ENCODE results near the gene DCK. TPM values are rescaled to one million over a fixed set of nuclear protein-coding genes. Genes with fewer than 3 reads are reported as not detected.

Gene DCK
- total and polyA plus RNA-seq, 9 of the 15 experiments (the other 6 are each of a cell fraction or from before 2014, with no cell fraction given): 11.3 to 25.8 (median 19.6) TPM

- ChIA-PET CTCF (ENCODE audit: low intra/inter-chr PET ratio) (no interaction called here), POLR2A (interaction anchor here (1.0 kb wide), 1 partner anchor 37 kb away, joined by 3 read pairs; no protein-coding TSS in a partner anchor)
- Histone ChIP-seq H3K9ac (ENCODE audit: insufficient read depth in 1 of 2, low read depth in 2 of 2, low read length in 2 of 2) (peak overlapping the region in 1 of 2 experiments; percentile 37; a peak in 2 of 4 replicates), H3K4me3 (no peak overlapping the region), H2AFZ (ENCODE audit: low read depth, low read length) (no peak overlapping the region), H4K20me1 (replicated peaks; ENCODE audit: control insufficient read depth, insufficient read depth, low read length) (no peaks in the 10 kb centered on the region), H3K36me3 (ENCODE audit: control insufficient read depth, insufficient read depth, low read length) (peaks cover 15% of the 10 kb centered on the region; the same call in 1 of the 3 replicates), H3K9me1 (ENCODE audit: control insufficient read depth, insufficient read depth, low read length) (no peaks in the 10 kb centered on the region), H3K4me1 (replicated peaks in 1 of 2; ENCODE audit: control insufficient read depth in 2 of 2, insufficient read depth in 2 of 2, low read length in 2 of 2) (peaks cover 15 to 19% of the 10 kb centered on the region in 2 experiments; a peak in 4 of 5 replicates), H3K4me2 (ENCODE audit: insufficient read depth, low read length) (peak overlapping the region; percentile 85), H3K27ac (ENCODE audit: extremely low read depth, low read depth, low read length) (no peak overlapping the region), H3K9me3 (replicated peaks; ENCODE audit: control insufficient read depth, insufficient read depth, low read depth, low read length) (no peaks in the 10 kb centered on the region), H3K27me3 (ENCODE audit: control insufficient read depth in 2 of 2, insufficient read depth in 2 of 2, low read length in 2 of 2) (no peaks in the 10 kb centered on the region), H3K79me2 (ENCODE audit: control insufficient read depth, insufficient read depth, low read length) (peaks cover 55% of the 10 kb centered on the region)
- 6% methylated on average over 1 of the region's 1 CpG for WGBS (ENCODE audit: insufficient coverage, low coverage, missing lambda C conversion rate)
- ATAC-seq (no peak), FAIRE-seq (no peak), DNase-seq (ENCODE audit: extremely low read depth in 1 of 4, low spot score in 3 of 4) (no peak)
- in situ Hi-C loops (cut with MboI) (no loop called here), intact Hi-C loops (cut with micrococcal nuclease) (loop anchor here (10.0 kb wide), 1 partner anchor 292 kb away; no protein-coding TSS in a partner anchor)
- BruUV-seq (replicated peaks): no TSS peak
- TF ChIP-seq SAFB2 (IDR thresholded peaks at IDR 0.05; ENCODE audit: borderline replicate concordance, low read depth, low read length, severe bottlenecking) (no peak), KLF13 (tag; IDR thresholded peaks at IDR 0.05; ENCODE audit: borderline replicate concordance, low read depth) (no peak), LCOR (CRISPR knock-in tag; IDR thresholded peaks at IDR 0.05) (no peak), SMARCB1 (IDR thresholded peaks at IDR 0.05; ENCODE audit: insufficient read length, low read depth) (no peak), CBX5 (IDR thresholded peaks at IDR 0.05; ENCODE audit: borderline replicate concordance, low read depth) (no peak), JUN (IDR thresholded peaks at IDR 0.05; ENCODE audit: borderline replicate concordance, low read depth, low read length) (no peak), JUN (CRISPR knock-in tag; IDR thresholded peaks at IDR 0.05; ENCODE audit: borderline replicate concordance) (no peak), STAT6 (CRISPR knock-in tag; IDR thresholded peaks at IDR 0.05) (no peak), DIDO1 (tag; IDR thresholded peaks at IDR 0.05; ENCODE audit: low read depth) (no peak)
These were observed 3.6 kb downstream of the DCK start for GRCh38 chr4:70997036-70997435.
